CD14-positive monocyte (primary cell): ENCODE measurements around the gene S100A4. TPM values are rescaled to one million over a fixed set of nuclear protein-coding genes. Genes with fewer than 3 reads are reported as not detected.

Experiments
- DNase-seq, 3 donors: peaks; one replicate each; pipeline ENCODE4 v3.0.0-alpha.2; 2011 to 2022
- H2AFZ ChIP-seq: 2 replicates; pipeline ENCODE4 v1.6.0; 2012; ENCODE audit warnings: mild to moderate bottlenecking, low read depth, low read length, inconsistent platforms; ENCODE audit not compliant: insufficient read depth, poor library complexity, severe bottlenecking
- H3K27ac ChIP-seq, 2 donors: 1 replicate in 1 of 2; 2 replicates in 1 of 2; pipeline ENCODE4 v1.5.1; 2012 to 2013; ENCODE audit warnings: low read length in 2 of 2, control low read depth in 1 of 2, inconsistent platforms in 1 of 2, low read depth in 1 of 2, mild to moderate bottlenecking in 1 of 2
- H3K27me3 ChIP-seq, 2 donors: one replicate each; pipeline versions ENCODE4 v1.6.0 to v1.6.1; 2011 to 2013; ENCODE audit warnings: low read length in 2 of 2; ENCODE audit not compliant: control insufficient read depth in 2 of 2, insufficient read depth in 2 of 2
- H3K36me3 ChIP-seq, 2 donors: replicated peaks in 1 of 2; 1 replicate in 1 of 2; 2 replicates in 1 of 2; pipeline versions ENCODE4 v1.5.1 to v1.6.1; 2012 to 2013; ENCODE audit warnings: low read length in 2 of 2, control low read depth in 1 of 2, inconsistent platforms in 1 of 2, mild to moderate bottlenecking in 1 of 2; ENCODE audit not compliant: insufficient read depth in 2 of 2, control insufficient read depth in 1 of 2
- H3K4me1 ChIP-seq, 2 donors: 1 replicate in 1 of 2; 2 replicates in 1 of 2; pipeline versions ENCODE4 v1.5.1 to v1.6.1; 2012 to 2013; ENCODE audit warnings: low read length in 2 of 2, control low read depth in 1 of 2, inconsistent platforms in 1 of 2, mild to moderate bottlenecking in 1 of 2, moderate library complexity in 1 of 2; ENCODE audit not compliant: insufficient read depth in 2 of 2, control insufficient read depth in 1 of 2
- H3K4me2 ChIP-seq: replicated peaks from 2 replicates; pipeline ENCODE3; 2012; ENCODE audit warnings: low read length, moderate library complexity, mild to moderate bottlenecking; ENCODE audit not compliant: poor library complexity, severe bottlenecking; ENCODE audit errors: extremely low read depth
- H3K4me3 ChIP-seq, 3 experiments: fragments of 200-600 bp in 1 of 3; sonication (generic) in 1 of 3; replicated peaks in 1 of 3; 1 replicate in 2 of 3; 2 replicates in 1 of 3; pipeline ENCODE4 v1.5.1; 2011 to 2013; ENCODE audit warnings: low read length in 3 of 3, mild to moderate bottlenecking in 3 of 3, control low read depth in 2 of 3, low read depth in 2 of 3, inconsistent platforms in 1 of 3, moderate library complexity in 1 of 3
- H3K79me2 ChIP-seq: 2 replicates; pipeline ENCODE4 v1.6.0; 2012; ENCODE audit warnings: mild to moderate bottlenecking, control low read depth, inconsistent platforms, low read length, moderate library complexity; ENCODE audit not compliant: insufficient read depth
- H3K9ac ChIP-seq: 2 replicates; pipeline ENCODE4 v1.6.0; 2017; ENCODE audit warnings: low read length, mild to moderate bottlenecking; ENCODE audit not compliant: insufficient read depth, poor library complexity, severe bottlenecking
- H3K9me3 ChIP-seq, 2 donors: replicated peaks in 1 of 2; 1 replicate in 1 of 2; 2 replicates in 1 of 2; pipeline versions ENCODE4 v1.5.1 to v1.6.1; 2012 to 2013; ENCODE audit warnings: low read length in 2 of 2, control low read depth in 1 of 2; ENCODE audit not compliant: control insufficient read depth in 1 of 2, insufficient read depth in 1 of 2
- H4K20me1 ChIP-seq: 2 replicates; pipeline ENCODE4 v1.6.0; 2012; ENCODE audit warnings: mild to moderate bottlenecking, low read length, control low read depth, moderate library complexity; ENCODE audit not compliant: insufficient read depth
- H3K27ac Mint-ChIP-seq, 7 donors: one replicate each; pipeline ENCODE4 v1.8.0; 2020; ENCODE audit warnings: mild to moderate bottlenecking in 7 of 7, mixed read lengths in 7 of 7, moderate library complexity in 6 of 7, inconsistent platforms in 2 of 7
- H3K27me3 Mint-ChIP-seq, 3 donors: one replicate each; pipeline ENCODE4 v1.8.0; 2021 to 2022; ENCODE audit warnings: low read depth in 3 of 3, mild to moderate bottlenecking in 3 of 3, mixed read lengths in 3 of 3, moderate library complexity in 3 of 3, inconsistent platforms in 1 of 3
- H3K36me3 Mint-ChIP-seq, 2 donors: one replicate each; pipeline ENCODE4 v1.8.0; 2020; ENCODE audit warnings: mixed read lengths in 2 of 2, inconsistent platforms in 1 of 2, mild to moderate bottlenecking in 1 of 2
- H3K4me1 Mint-ChIP-seq: one replicate; pipeline ENCODE4 v1.8.0; 2020; ENCODE audit warnings: mild to moderate bottlenecking, mixed read lengths
- H3K4me3 Mint-ChIP-seq, 2 donors: one replicate each; pipeline ENCODE4 v1.8.0; 2020; ENCODE audit warnings: mild to moderate bottlenecking in 2 of 2, mixed read lengths in 2 of 2, moderate library complexity in 1 of 2
- H3K9me3 Mint-ChIP-seq, 7 donors: one replicate each; pipeline ENCODE4 v1.8.0; 2020 to 2022; ENCODE audit warnings: mixed read lengths in 7 of 7, mild to moderate bottlenecking in 6 of 7, moderate library complexity in 6 of 7, inconsistent platforms in 2 of 7
- CTCF ChIP-seq: fragments of 200-600 bp; IDR thresholded peaks from one replicate; pipeline ENCODE4 v1.8.0; 2022; ENCODE audit warnings: antibody characterized with exemption, mild to moderate bottlenecking
- WGBS: methylation state at CpG from one replicate; pipeline ENCODE4 v1.1.5; 2013; ENCODE audit warnings: missing lambda C conversion rate; ENCODE audit not compliant: insufficient coverage; 5-methylcytosine and 5-hydroxymethylcytosine counted together
- intact Hi-C, 2 donors: fragments of 100-400 bp; cut with micrococcal nuclease; formaldehyde crosslinking; loops; one replicate each; pipeline versions ENCODE4 v1.15.0 to v1.15.1; 2023
- polyA plus RNA-seq, 3 donors: library from polyadenylated mRNA; depleted of rRNA in 1 of 3; unstranded in 2 of 3; stranded (reverse) in 1 of 3; fragments of 300-500 nt in 2 of 3; fragments of >200 nt in 1 of 3; fragmentation: Illumina TruSeq in 2 of 3; gene quantifications; 1 replicate in 2 of 3; 2 replicates in 1 of 3; pipeline ENCODE4 v1.2.3, GENCODE V29; 2012 to 2021

S100A4 gene
- polyA plus RNA-seq, 3 donors: 4,538 to 7,344 (median 6,092) TPM

- H3K36me3 Mint-ChIP-seq: peaks cover 0 to 5% of the 10 kb centered on the region in 2 donors
- peak overlapping the region in 6 of 7 donors; percentile 19 to 90 (median 80) for H3K27ac Mint-ChIP-seq
- no peak for TF ChIP-seq CTCF
- H3K4me1 ChIP-seq: peaks cover 47% of the 10 kb centered on the region in 2 donors
- no peaks in the 10 kb centered on the region for H3K36me3 ChIP-seq
- H3K27me3 ChIP-seq: no peaks in the 10 kb centered on the region
- no peaks in the 10 kb centered on the region for H4K20me1 ChIP-seq
- peak overlapping the region; percentile 59 to 66 for H3K27ac ChIP-seq
- H3K4me3 Mint-ChIP-seq: no peak overlapping the region
- no peak overlapping the region for H3K9ac ChIP-seq
- H3K9me3 Mint-ChIP-seq: peaks cover 0 to 3% (median 0%) of the 10 kb centered on the region in 7 donors
- no peak for DNase-seq
- no peaks in the 10 kb centered on the region for H3K9me3 ChIP-seq
- 60% methylated on average over 3 of the region's 7 CpGs for WGBS
- H3K4me1 Mint-ChIP-seq: peaks cover 48% of the 10 kb centered on the region
- peaks cover 0 to 8% (median 2%) of the 10 kb centered on the region in 3 donors for H3K27me3 Mint-ChIP-seq
- H2AFZ ChIP-seq: no peak overlapping the region
- intact Hi-C loops: loop anchor here (10.0 kb wide), 2 partner anchors 53 to 207 kb away; partner anchors contain the start of genes S100A1 (in 1 of the 2) and S100A13 (in 1 of the 2)
- no peak overlapping the region for H3K4me3 ChIP-seq
- H3K4me2 ChIP-seq: no peak overlapping the region
- peaks cover 12% of the 10 kb centered on the region for H3K79me2 ChIP-seq
These were observed 26.1 kb upstream of the S100A4 start for GRCh38 chr1:153571706-153572105.

GRCh38 chr1:153570874-153571273 is 25.3 kb upstream of the S100A4 start:
- peaks cover 0 to 5% of the 10 kb centered on the region in 2 donors for H3K36me3 Mint-ChIP-seq
- H3K27ac ChIP-seq: no peak overlapping the region
- H3K27me3 Mint-ChIP-seq: peaks cover 0 to 8% (median 2%) of the 10 kb centered on the region in 3 donors
- H4K20me1 ChIP-seq: no peaks in the 10 kb centered on the region
- H3K9me3 Mint-ChIP-seq: peaks cover 0 to 3% (median 0%) of the 10 kb centered on the region in 7 donors
- no peak overlapping the region for H3K4me3 Mint-ChIP-seq
- no peaks in the 10 kb centered on the region for H3K9me3 ChIP-seq
- peaks cover 54 to 55% of the 10 kb centered on the region in 2 donors for H3K4me1 ChIP-seq
- no peaks in the 10 kb centered on the region for H3K36me3 ChIP-seq
- peaks cover 13% of the 10 kb centered on the region for H3K79me2 ChIP-seq
- H2AFZ ChIP-seq: no peak overlapping the region
- peak overlapping the region in 1 of 7 donors; percentile 73 for H3K27ac Mint-ChIP-seq
- DNase-seq: no peak
- H3K4me1 Mint-ChIP-seq: peaks cover 54% of the 10 kb centered on the region
- H3K9ac ChIP-seq: no peak overlapping the region
- H3K27me3 ChIP-seq: no peaks in the 10 kb centered on the region
- whole genome bisulfite sequencing: 100% methylated on average over 2 of the region's 5 CpGs
- TF ChIP-seq CTCF: no peak
- no peak overlapping the region for H3K4me3 ChIP-seq
- intact Hi-C loops: loop anchor here (10.0 kb wide), 2 partner anchors 54 to 206 kb away; partner anchors contain the start of genes S100A1 (in 1 of the 2) and S100A13 (in 1 of the 2)
- no peak overlapping the region for H3K4me2 ChIP-seq
